ENCODE results near the gene ALG14.
A peak's percentile ranks its signal among the peaks of the same experiment; 100 is the strongest.
"Not testable (repeated sequence)": the region's sequence is repeated elsewhere in the genome, so short reads cannot be mapped to it uniquely, and the experiment has no call there.

ALG14 gene

GRCh38 chr1:95072117-95072516, 634 bp downstream of the ALG14 start:
- H3K36me3 Mint-ChIP-seq (ENCODE audit: low read depth) = no peaks in the 10 kb centered on the region
- peak overlapping the region; percentile 91 for H3K4me3 Mint-ChIP-seq

GRCh38 chr1:95071539-95071938, 1.2 kb downstream of the ALG14 start:
- H3K4me1 Mint-ChIP-seq (ENCODE audit: low read depth) = peaks cover 12% of the 10 kb centered on the region
- no peaks in the 10 kb centered on the region for H3K9me3 Mint-ChIP-seq
- H3K27me3 Mint-ChIP-seq (ENCODE audit: low read depth) = no peaks in the 10 kb centered on the region
- H3K4me3 Mint-ChIP-seq = peak overlapping the region; percentile 91
- H3K27ac Mint-ChIP-seq = peak overlapping the region; percentile 89
- H3K36me3 Mint-ChIP-seq (ENCODE audit: low read depth) = no peaks in the 10 kb centered on the region

More at GRCh38 chr1:95072117-95072516, 634 bp downstream of the ALG14 start:
- Mint-ChIP-seq H3K9me3 (no peaks in the 10 kb centered on the region), H3K27me3 (ENCODE audit: low read depth) (no peaks in the 10 kb centered on the region), H3K27ac (peak overlapping the region; percentile 89), H3K4me1 (ENCODE audit: low read depth) (peaks cover 12% of the 10 kb centered on the region)

GRCh38 chr1:95069710-95070093, 3.0 kb downstream of the ALG14 start:
- Mint-ChIP-seq H3K9me3 (no peaks in the 10 kb centered on the region), H3K27me3 (ENCODE audit: low read depth) (no peaks in the 10 kb centered on the region), H3K36me3 (ENCODE audit: low read depth) (no peaks in the 10 kb centered on the region), H3K4me3 (no peak overlapping the region), H3K27ac (no peak overlapping the region), H3K4me1 (ENCODE audit: low read depth) (peaks cover 12% of the 10 kb centered on the region)

- H3K4me1 Mint-ChIP-seq (ENCODE audit: low read depth) = peaks cover 12% of the 10 kb centered on the region
- no peaks in the 10 kb centered on the region for H3K9me3 Mint-ChIP-seq
- H3K27me3 Mint-ChIP-seq (ENCODE audit: low read depth) = no peaks in the 10 kb centered on the region
- no peak overlapping the region for H3K27ac Mint-ChIP-seq
- H3K4me3 Mint-ChIP-seq = no peak overlapping the region
- H3K36me3 Mint-ChIP-seq (ENCODE audit: low read depth) = no peaks in the 10 kb centered on the region
Observed at GRCh38 chr1:95068956-95069709, 3.6 kb downstream of the ALG14 start.

GRCh38 chr1:95067568-95067967, 5.2 kb downstream of the ALG14 start:
- H3K4me1 Mint-ChIP-seq (ENCODE audit: low read depth) = peaks cover 10% of the 10 kb centered on the region
- H3K27me3 Mint-ChIP-seq (ENCODE audit: low read depth) = no peaks in the 10 kb centered on the region
- H3K36me3 Mint-ChIP-seq (ENCODE audit: low read depth) = peaks cover 2% of the 10 kb centered on the region
- no peak overlapping the region for H3K27ac Mint-ChIP-seq
- H3K4me3 Mint-ChIP-seq = no peak overlapping the region
- no peaks in the 10 kb centered on the region for H3K9me3 Mint-ChIP-seq

GRCh38 chr1:95067062-95067461, 5.7 kb downstream of the ALG14 start:
- no peak overlapping the region for H3K4me3 Mint-ChIP-seq
- peaks cover 2% of the 10 kb centered on the region for H3K36me3 Mint-ChIP-seq (ENCODE audit: low read depth)
- no peaks in the 10 kb centered on the region for H3K9me3 Mint-ChIP-seq
- H3K27me3 Mint-ChIP-seq (ENCODE audit: low read depth) = no peaks in the 10 kb centered on the region
- peaks cover 8% of the 10 kb centered on the region for H3K4me1 Mint-ChIP-seq (ENCODE audit: low read depth)
- H3K27ac Mint-ChIP-seq = no peak overlapping the region

- Mint-ChIP-seq H3K27ac (no peak overlapping the region), H3K27me3 (ENCODE audit: low read depth) (no peaks in the 10 kb centered on the region), H3K36me3 (ENCODE audit: low read depth) (peaks cover 2% of the 10 kb centered on the region), H3K4me1 (ENCODE audit: low read depth) (no peaks in the 10 kb centered on the region), H3K9me3 (no peaks in the 10 kb centered on the region), H3K4me3 (no peak overlapping the region)
Observed at GRCh38 chr1:95061445-95062006, 11.2 kb downstream of the ALG14 start.

GRCh38 chr1:95058974-95059373, 13.8 kb downstream of the ALG14 start:
- Mint-ChIP-seq H3K4me3 (no peak overlapping the region), H3K27me3 (ENCODE audit: low read depth) (no peaks in the 10 kb centered on the region), H3K36me3 (ENCODE audit: low read depth) (peaks cover 2% of the 10 kb centered on the region), H3K4me1 (ENCODE audit: low read depth) (no peaks in the 10 kb centered on the region), H3K9me3 (no peaks in the 10 kb centered on the region), H3K27ac (no peak overlapping the region)

- Mint-ChIP-seq H3K27me3 (ENCODE audit: low read depth) (no peaks in the 10 kb centered on the region), H3K4me3 (no peak overlapping the region), H3K4me1 (ENCODE audit: low read depth) (no peaks in the 10 kb centered on the region), H3K9me3 (no peaks in the 10 kb centered on the region), H3K27ac (no peak overlapping the region), H3K36me3 (ENCODE audit: low read depth) (no peaks in the 10 kb centered on the region)
Observed at GRCh38 chr1:95057351-95057750, 15.4 kb downstream of the ALG14 start.

GRCh38 chr1:95049935-95050334, 22.8 kb downstream of the ALG14 start:
- no peak overlapping the region for H3K27ac Mint-ChIP-seq
- no peaks in the 10 kb centered on the region for H3K9me3 Mint-ChIP-seq
- no peaks in the 10 kb centered on the region for H3K4me1 Mint-ChIP-seq (ENCODE audit: low read depth)
- no peaks in the 10 kb centered on the region for H3K27me3 Mint-ChIP-seq (ENCODE audit: low read depth)
- H3K36me3 Mint-ChIP-seq (ENCODE audit: low read depth) = no peaks in the 10 kb centered on the region
- no peak overlapping the region for H3K4me3 Mint-ChIP-seq

GRCh38 chr1:95048317-95048716, 24.4 kb downstream of the ALG14 start:
- no peak overlapping the region for H3K27ac Mint-ChIP-seq
- H3K27me3 Mint-ChIP-seq (ENCODE audit: low read depth) = no peaks in the 10 kb centered on the region
- no peaks in the 10 kb centered on the region for H3K4me1 Mint-ChIP-seq (ENCODE audit: low read depth)
- H3K4me3 Mint-ChIP-seq = no peak overlapping the region
- no peaks in the 10 kb centered on the region for H3K36me3 Mint-ChIP-seq (ENCODE audit: low read depth)
- H3K9me3 Mint-ChIP-seq = no peaks in the 10 kb centered on the region

- not testable (repeated sequence) for H3K27ac Mint-ChIP-seq; H3K36me3 Mint-ChIP-seq (ENCODE audit: low read depth); H3K27me3 Mint-ChIP-seq (ENCODE audit: low read depth); H3K9me3 Mint-ChIP-seq; H3K4me3 Mint-ChIP-seq; H3K4me1 Mint-ChIP-seq (ENCODE audit: low read depth)
Observed at GRCh38 chr1:95047624-95048023, 25.1 kb downstream of the ALG14 start.

GRCh38 chr1:95046359-95046758, 26.4 kb downstream of the ALG14 start:
- no peaks in the 10 kb centered on the region for H3K27me3 Mint-ChIP-seq (ENCODE audit: low read depth)
- H3K4me3 Mint-ChIP-seq = no peak overlapping the region
- H3K9me3 Mint-ChIP-seq = no peaks in the 10 kb centered on the region
- H3K36me3 Mint-ChIP-seq (ENCODE audit: low read depth) = no peaks in the 10 kb centered on the region
- H3K27ac Mint-ChIP-seq = no peak overlapping the region
- H3K4me1 Mint-ChIP-seq (ENCODE audit: low read depth) = no peaks in the 10 kb centered on the region

- H3K4me3 Mint-ChIP-seq = no peak overlapping the region
- H3K36me3 Mint-ChIP-seq (ENCODE audit: low read depth) = no peaks in the 10 kb centered on the region
- no peak overlapping the region for H3K27ac Mint-ChIP-seq
- H3K9me3 Mint-ChIP-seq = no peaks in the 10 kb centered on the region
- H3K4me1 Mint-ChIP-seq (ENCODE audit: low read depth) = no peaks in the 10 kb centered on the region
- no peaks in the 10 kb centered on the region for H3K27me3 Mint-ChIP-seq (ENCODE audit: low read depth)
Observed at GRCh38 chr1:95043141-95043980, 29.4 kb downstream of the ALG14 start.

- Mint-ChIP-seq H3K36me3 (ENCODE audit: low read depth) (no peaks in the 10 kb centered on the region), H3K4me3 (no peak overlapping the region), H3K9me3 (no peaks in the 10 kb centered on the region), H3K27me3 (ENCODE audit: low read depth) (no peaks in the 10 kb centered on the region), H3K27ac (no peak overlapping the region), H3K4me1 (ENCODE audit: low read depth) (no peaks in the 10 kb centered on the region)
Observed at GRCh38 chr1:95042286-95042685, 30.5 kb downstream of the ALG14 start.

Measured in T-helper 1 cell treated with Interleukin-12 subunit alpha and Interleukin-12 subunit beta and Interleukin-4 antibody, amounts not matched to agents 30 μg/mL and 1 μg/mL, for 36 hours (primary cell).